T-helper 17 cell (primary cell): ENCODE results near the gene IL1RAP. TPM values are rescaled to one million over a fixed set of nuclear protein-coding genes. Genes with fewer than 3 reads are reported as not detected.

ENCODE experiments used
- ATAC-seq: fragments of 150-1000 bp; cut with Tn5 transposase; 2 replicates; pipeline ENCODE4 v1.10.0; 2021; ENCODE audit warnings: mild to moderate bottlenecking, moderate library complexity
- DNase-seq, 3 donors: peaks; one replicate each; pipeline versions ENCODE4 v3.0.0 to v3.0.0-alpha.2; 2020 to 2021
- H3K9me3 ChIP-seq: one replicate; pipeline ENCODE4 v1.7.0; 2013; ENCODE audit warnings: low read length, mild to moderate bottlenecking; ENCODE audit not compliant: control insufficient read depth, poor library complexity, severe bottlenecking
- H3K27ac Mint-ChIP-seq: one replicate; pipeline ENCODE4 v1.8.0; 2022; ENCODE audit warnings: mild to moderate bottlenecking, moderate library complexity, mixed read lengths
- H3K27me3 Mint-ChIP-seq: one replicate; pipeline ENCODE4 v1.8.0; 2022; ENCODE audit warnings: mixed read lengths
- H3K36me3 Mint-ChIP-seq: one replicate; pipeline ENCODE4 v1.8.0; 2022; ENCODE audit warnings: low read depth, mixed read lengths
- H3K4me1 Mint-ChIP-seq: one replicate; pipeline ENCODE4 v1.8.0; 2022; ENCODE audit warnings: mild to moderate bottlenecking, mixed read lengths
- H3K4me3 Mint-ChIP-seq: one replicate; pipeline ENCODE4 v1.8.0; 2022; ENCODE audit warnings: mild to moderate bottlenecking, moderate library complexity, mixed read lengths
- total RNA-seq, 4 donors: library from RNA in 2 of 4; stranded (reverse) in 2 of 4; gene quantifications; one replicate each; pipeline ENCODE4 v1.2.3 and lab custom pipeline; 2022 to 2026

The IL1RAP gene
- total RNA-seq, 2 donors from 2014 or later = 11.3 to 19.2 TPM

GRCh38 chr3:190537146-190537545 is 23.3 kb downstream of the IL1RAP start:
- no peaks in the 10 kb centered on the region for H3K27me3 Mint-ChIP-seq
- H3K27ac Mint-ChIP-seq = no peak overlapping the region
- ATAC-seq = no peak
- no peak for DNase-seq
- H3K4me1 Mint-ChIP-seq = peaks cover 27% of the 10 kb centered on the region
- H3K4me3 Mint-ChIP-seq = no peak overlapping the region
- H3K36me3 Mint-ChIP-seq = peaks cover 5% of the 10 kb centered on the region
- H3K9me3 ChIP-seq = no peaks in the 10 kb centered on the region

- H3K4me1 Mint-ChIP-seq = peaks cover 26% of the 10 kb centered on the region
- H3K27ac Mint-ChIP-seq = no peak overlapping the region
- peaks cover 5% of the 10 kb centered on the region for H3K36me3 Mint-ChIP-seq
- DNase-seq = no peak
- no peak overlapping the region for H3K4me3 Mint-ChIP-seq
- no peaks in the 10 kb centered on the region for H3K27me3 Mint-ChIP-seq
- H3K9me3 ChIP-seq = no peaks in the 10 kb centered on the region
- no peak for ATAC-seq
These were observed 24.4 kb downstream of the IL1RAP start for GRCh38 chr3:190538288-190538687.

- H3K36me3 Mint-ChIP-seq = peaks cover 5% of the 10 kb centered on the region
- DNase-seq = no peak
- ATAC-seq = no peak
- no peaks in the 10 kb centered on the region for H3K9me3 ChIP-seq
- peak overlapping the region; percentile 42 for H3K27ac Mint-ChIP-seq
- peaks cover 24% of the 10 kb centered on the region for H3K4me1 Mint-ChIP-seq
- H3K4me3 Mint-ChIP-seq = no peak overlapping the region
- no peaks in the 10 kb centered on the region for H3K27me3 Mint-ChIP-seq
These were observed 25.6 kb downstream of the IL1RAP start for GRCh38 chr3:190539526-190539925.

- Mint-ChIP-seq H3K4me1 (peaks cover 18% of the 10 kb centered on the region), H3K4me3 (no peak overlapping the region), H3K27me3 (no peaks in the 10 kb centered on the region), H3K36me3 (peaks cover 5% of the 10 kb centered on the region), H3K27ac (no peak overlapping the region)
- H3K9me3 ChIP-seq = no peaks in the 10 kb centered on the region
- DNase-seq = no peak
- ATAC-seq = no peak
These were observed 27.1 kb downstream of the IL1RAP start for GRCh38 chr3:190541008-190541407.

- no peaks in the 10 kb centered on the region for H3K9me3 ChIP-seq
- Mint-ChIP-seq H3K27ac (no peak overlapping the region), H3K36me3 (peaks cover 5% of the 10 kb centered on the region), H3K27me3 (no peaks in the 10 kb centered on the region), H3K4me3 (no peak overlapping the region), H3K4me1 (peaks cover 21% of the 10 kb centered on the region)
- DNase-seq (no peak), ATAC-seq (no peak)
These were observed 27.7 kb downstream of the IL1RAP start for GRCh38 chr3:190541560-190541959.

- H3K36me3 Mint-ChIP-seq = peaks cover 5% of the 10 kb centered on the region
- H3K27me3 Mint-ChIP-seq = no peaks in the 10 kb centered on the region
- DNase-seq (no peak), ATAC-seq (no peak)
- H3K4me1 Mint-ChIP-seq = peaks cover 19% of the 10 kb centered on the region
- H3K27ac Mint-ChIP-seq = no peak overlapping the region
- H3K9me3 ChIP-seq = no peaks in the 10 kb centered on the region
- no peak overlapping the region for H3K4me3 Mint-ChIP-seq
These were observed 29.0 kb downstream of the IL1RAP start for GRCh38 chr3:190542846-190543245.

DNA sequence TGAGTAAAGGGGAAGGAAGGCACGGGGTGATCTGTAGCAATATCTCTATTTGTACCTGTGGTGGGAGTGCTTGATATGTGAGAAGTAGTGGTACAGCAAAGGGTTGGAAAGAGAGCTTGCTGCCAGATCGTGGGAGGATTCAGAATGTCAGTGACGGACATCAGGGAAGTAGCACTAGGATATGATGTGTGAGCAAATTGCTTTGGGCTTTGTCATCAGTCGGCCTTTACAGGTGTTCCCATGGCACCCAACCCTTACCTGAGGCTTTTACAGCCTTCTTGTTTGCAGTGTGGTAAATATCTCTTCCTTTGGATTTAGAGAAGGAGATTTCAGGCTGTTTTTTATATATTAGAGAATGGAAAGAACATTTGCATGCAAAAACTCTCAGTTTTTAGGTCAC is 29.8 kb downstream of the IL1RAP start:
- no peak overlapping the region for H3K27ac Mint-ChIP-seq
- DNase-seq = no peak
- H3K36me3 Mint-ChIP-seq = peaks cover 7% of the 10 kb centered on the region
- peaks cover 20% of the 10 kb centered on the region for H3K4me1 Mint-ChIP-seq
- H3K27me3 Mint-ChIP-seq = no peaks in the 10 kb centered on the region
- ATAC-seq = no peak
- no peak overlapping the region for H3K4me3 Mint-ChIP-seq
- no peaks in the 10 kb centered on the region for H3K9me3 ChIP-seq

DNA sequence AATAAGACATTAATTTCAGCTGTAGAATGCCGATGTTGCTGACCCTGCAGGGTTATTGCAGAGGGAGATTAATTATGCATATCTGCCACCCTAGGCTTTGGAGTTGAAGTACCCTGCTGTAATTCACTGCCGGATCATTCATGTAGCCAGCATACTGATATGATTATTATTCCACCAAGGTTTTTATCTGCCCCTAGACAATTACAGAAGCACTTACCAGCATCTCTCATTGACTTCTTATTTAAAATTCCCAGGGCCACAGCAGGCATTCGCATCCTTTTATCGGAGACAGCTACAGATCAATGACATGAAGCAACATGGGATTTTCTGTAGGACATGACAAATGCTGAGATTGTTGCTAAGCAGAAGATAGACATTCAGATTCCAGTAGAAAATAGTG is 31.3 kb downstream of the IL1RAP start:
- Mint-ChIP-seq H3K4me1 (peaks cover 18% of the 10 kb centered on the region), H3K36me3 (peaks cover 5% of the 10 kb centered on the region), H3K4me3 (no peak overlapping the region), H3K27ac (no peak overlapping the region), H3K27me3 (no peaks in the 10 kb centered on the region)
- no peaks in the 10 kb centered on the region for H3K9me3 ChIP-seq
- ATAC-seq (no peak), DNase-seq (no peak)

DNA sequence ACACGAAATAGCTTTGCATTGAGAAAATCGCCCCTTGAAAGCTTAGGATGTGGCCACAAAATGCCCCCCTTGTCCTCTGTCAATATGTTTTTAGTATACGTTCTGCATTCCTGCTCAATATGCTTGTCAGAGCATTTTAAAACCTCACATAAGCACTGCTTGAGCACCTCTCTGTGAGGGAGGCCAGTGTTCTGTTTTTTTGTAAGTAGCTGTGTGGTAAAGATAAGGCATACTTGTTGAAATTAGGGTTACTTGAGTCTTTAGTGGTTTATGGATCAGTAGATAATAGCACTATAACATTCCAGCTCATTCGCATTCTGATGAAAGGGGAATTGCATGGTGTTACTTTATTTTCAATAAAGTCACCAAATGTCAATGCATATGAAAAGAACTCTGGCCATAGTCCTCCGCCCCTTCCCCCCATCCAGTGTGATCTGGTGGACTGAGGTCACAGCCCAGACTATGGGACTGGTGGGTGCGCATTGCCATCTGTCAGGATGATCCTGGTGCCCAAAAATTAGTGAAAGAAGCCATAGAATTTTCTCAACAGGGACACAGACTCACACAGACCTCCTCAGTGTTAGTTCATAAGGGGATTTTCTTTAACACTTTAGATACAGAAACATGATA is 33.1 kb downstream of the IL1RAP start:
- DNase-seq = no peak
- H3K4me1 Mint-ChIP-seq = peaks cover 15% of the 10 kb centered on the region
- H3K36me3 Mint-ChIP-seq = peaks cover 2% of the 10 kb centered on the region
- no peaks in the 10 kb centered on the region for H3K27me3 Mint-ChIP-seq
- no peaks in the 10 kb centered on the region for H3K9me3 ChIP-seq
- ATAC-seq = no peak
- H3K27ac Mint-ChIP-seq = no peak overlapping the region
- no peak overlapping the region for H3K4me3 Mint-ChIP-seq

DNA sequence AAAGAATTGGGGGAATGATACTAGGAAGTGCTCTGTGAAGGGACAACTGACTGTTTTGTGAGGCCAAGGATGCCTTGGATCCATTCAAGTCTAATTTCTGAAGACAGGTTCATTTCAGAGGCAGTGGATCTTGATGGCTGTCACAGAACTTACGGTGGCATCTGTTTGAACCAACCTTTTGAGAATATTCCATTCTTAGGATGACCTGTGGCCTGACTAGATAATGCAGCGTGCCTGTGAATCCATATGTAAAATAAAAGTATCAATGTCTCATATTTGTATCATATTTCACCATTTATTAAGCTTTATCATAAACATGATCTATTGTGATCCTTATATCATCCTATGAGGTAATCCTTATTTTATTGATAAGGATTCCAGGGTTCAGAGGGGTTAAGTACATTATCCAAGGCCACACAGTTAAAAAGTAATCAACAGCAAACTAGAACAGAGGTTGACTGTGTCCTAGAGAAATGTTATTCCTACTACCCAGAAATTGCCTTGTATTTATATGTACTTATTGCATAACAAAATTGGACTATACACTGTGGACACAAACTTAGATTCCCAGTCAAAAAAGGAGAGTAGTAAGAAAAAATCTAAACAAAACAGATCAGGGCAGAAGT is 34.3 kb downstream of the IL1RAP start:
- H3K27me3 Mint-ChIP-seq = no peaks in the 10 kb centered on the region
- H3K36me3 Mint-ChIP-seq = peaks cover 2% of the 10 kb centered on the region
- no peak for ATAC-seq
- DNase-seq = no peak
- no peak overlapping the region for H3K4me3 Mint-ChIP-seq
- no peaks in the 10 kb centered on the region for H3K9me3 ChIP-seq
- H3K4me1 Mint-ChIP-seq = peaks cover 12% of the 10 kb centered on the region
- H3K27ac Mint-ChIP-seq = no peak overlapping the region

DNA sequence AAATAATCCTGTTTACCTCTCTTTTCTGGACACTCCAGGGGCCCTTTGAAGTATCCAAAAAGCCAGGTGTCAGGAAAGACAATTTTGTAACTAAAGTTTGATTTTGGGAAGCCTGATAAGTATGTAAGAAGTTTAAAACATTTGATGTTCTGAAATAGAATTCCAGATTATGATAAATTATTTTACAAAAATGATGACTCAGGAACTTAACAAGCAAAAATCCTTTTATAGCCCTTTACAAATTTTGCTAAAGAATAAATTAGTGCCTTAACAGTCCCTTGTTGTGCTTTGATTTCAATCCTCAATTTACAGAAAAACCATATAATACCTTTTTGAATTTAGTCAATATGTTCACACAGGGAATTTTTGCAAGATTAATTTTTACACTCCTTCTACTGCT is 38.1 kb downstream of the IL1RAP start:
- H3K9me3 ChIP-seq = no peaks in the 10 kb centered on the region
- peaks cover 2% of the 10 kb centered on the region for H3K36me3 Mint-ChIP-seq
- no peak overlapping the region for H3K27ac Mint-ChIP-seq
- DNase-seq = no peak
- H3K4me3 Mint-ChIP-seq = no peak overlapping the region
- peaks cover 9% of the 10 kb centered on the region for H3K4me1 Mint-ChIP-seq
- ATAC-seq = no peak
- H3K27me3 Mint-ChIP-seq = no peaks in the 10 kb centered on the region

GRCh38 chr3:190552969-190553759 is 39.3 kb downstream of the IL1RAP start:
- Mint-ChIP-seq H3K4me3 (no peak overlapping the region), H3K36me3 (peaks cover 2% of the 10 kb centered on the region), H3K27ac (no peak overlapping the region), H3K27me3 (no peaks in the 10 kb centered on the region), H3K4me1 (peaks cover 15% of the 10 kb centered on the region)
- ATAC-seq (no peak), DNase-seq (no peak)
- no peaks in the 10 kb centered on the region for H3K9me3 ChIP-seq

- H3K4me3 Mint-ChIP-seq = no peak overlapping the region
- no peak for ATAC-seq
- H3K27ac Mint-ChIP-seq = no peak overlapping the region
- no peak for DNase-seq
- no peaks in the 10 kb centered on the region for H3K9me3 ChIP-seq
- no peaks in the 10 kb centered on the region for H3K36me3 Mint-ChIP-seq
- H3K4me1 Mint-ChIP-seq = peaks cover 11% of the 10 kb centered on the region
- H3K27me3 Mint-ChIP-seq = no peaks in the 10 kb centered on the region
These were observed 40.3 kb downstream of the IL1RAP start for GRCh38 chr3:190554197-190554596.
